Skeletal muscle satellite cell (primary cell): ENCODE results near the gene WNT6.
"Not testable (repeated sequence)": the region's sequence is repeated elsewhere in the genome, so short reads cannot be mapped to it uniquely, and the experiment has no call there.

ENCODE experiments used
- H3K27me3 ChIP-seq: 2 replicates; pipeline ENCODE4 v1.7.0; 2013; ENCODE audit warnings: low read length; ENCODE audit not compliant: control insufficient read depth, insufficient read depth
- H3K36me3 ChIP-seq: 2 replicates; pipeline ENCODE4 v1.7.0; 2013; ENCODE audit warnings: mild to moderate bottlenecking, control low read depth, low read length; ENCODE audit not compliant: insufficient read depth
- H3K4me1 ChIP-seq: 2 replicates; pipeline ENCODE4 v1.7.0; 2013; ENCODE audit warnings: low read length; ENCODE audit not compliant: control insufficient read depth, insufficient read depth
- H3K4me2 ChIP-seq: 2 replicates; pipeline ENCODE4 v1.7.0; 2013; ENCODE audit warnings: mild to moderate bottlenecking, low read length
- H3K4me3 ChIP-seq: 2 replicates; pipeline ENCODE4 v1.7.0; 2013; ENCODE audit warnings: low read length
- H3K9ac ChIP-seq: 2 replicates; pipeline ENCODE4 v1.7.0; 2013; ENCODE audit warnings: mild to moderate bottlenecking, low read depth, low read length, moderate library complexity
- H3K9me3 ChIP-seq: replicated peaks from 2 replicates; pipeline ENCODE4 v1.7.0; 2013; ENCODE audit warnings: mild to moderate bottlenecking, control low read depth, low read length

The WNT6 gene

GRCh38 chr2:218831378-218831990 lies 28.1 kb upstream of the WNT6 start, which contains the start of gene PRKAG3:
PRKAG3 (minus strand) TSS chr2:218831803.
- Histone ChIP-seq H3K4me1 (peaks cover 35% of the 10 kb centered on the region), H3K9ac (peak within 1 kb of the TSS; percentile 52), H3K27me3 (peaks cover 33% of the 10 kb centered on the region), H3K9me3 (no peaks in the 10 kb centered on the region), H3K4me2 (peak within 1 kb of the TSS; percentile 65), H3K36me3 (no peaks in the 10 kb centered on the region), H3K4me3 (peak within 1 kb of the TSS; percentile 33)

GRCh38 chr2:218832081-218832480 lies 27.5 kb upstream of the WNT6 start:
- peaks cover 33% of the 10 kb centered on the region for H3K27me3 ChIP-seq
- peak overlapping the region; percentile 52 for H3K9ac ChIP-seq
- H3K4me1 ChIP-seq, result peaks cover 35% of the 10 kb centered on the region
- H3K4me3 ChIP-seq, result peak overlapping the region; percentile 33
- no peaks in the 10 kb centered on the region for H3K36me3 ChIP-seq
- peak overlapping the region; percentile 65 for H3K4me2 ChIP-seq
- no peaks in the 10 kb centered on the region for H3K9me3 ChIP-seq

GRCh38 chr2:218832520-218832919 lies 27.1 kb upstream of the WNT6 start:
- Histone ChIP-seq H3K4me1 (peaks cover 35% of the 10 kb centered on the region), H3K4me3 (peak overlapping the region; percentile 33), H3K36me3 (no peaks in the 10 kb centered on the region), H3K9ac (peak overlapping the region; percentile 37), H3K4me2 (peak overlapping the region; percentile 65), H3K27me3 (peaks cover 33% of the 10 kb centered on the region), H3K9me3 (no peaks in the 10 kb centered on the region)

GRCh38 chr2:218833023-218833609 lies 26.5 kb upstream of the WNT6 start:
- Histone ChIP-seq H3K9me3 (no peaks in the 10 kb centered on the region), H3K9ac (peak overlapping the region; percentile 37), H3K27me3 (peaks cover 33% of the 10 kb centered on the region), H3K36me3 (no peaks in the 10 kb centered on the region), H3K4me1 (peaks cover 35% of the 10 kb centered on the region), H3K4me3 (no peak overlapping the region), H3K4me2 (peak overlapping the region; percentile 14)

- no peak overlapping the region for H3K4me2 ChIP-seq
- H3K4me1 ChIP-seq, result peaks cover 44% of the 10 kb centered on the region
- H3K4me3 ChIP-seq, result no peak overlapping the region
- no peaks in the 10 kb centered on the region for H3K36me3 ChIP-seq
- H3K27me3 ChIP-seq, result peaks cover 36% of the 10 kb centered on the region
- no peak overlapping the region for H3K9ac ChIP-seq
- H3K9me3 ChIP-seq, result no peaks in the 10 kb centered on the region
These were observed 24.9 kb upstream of the WNT6 start for GRCh38 chr2:218834685-218835084.

- peaks cover 18% of the 10 kb centered on the region for H3K27me3 ChIP-seq
- H3K4me1 ChIP-seq, result peaks cover 21% of the 10 kb centered on the region
- no peak overlapping the region for H3K4me3 ChIP-seq
- no peak overlapping the region for H3K9ac ChIP-seq
- H3K4me2 ChIP-seq, result no peak overlapping the region
- no peaks in the 10 kb centered on the region for H3K36me3 ChIP-seq
- no peaks in the 10 kb centered on the region for H3K9me3 ChIP-seq
These were observed 22.1 kb upstream of the WNT6 start for GRCh38 chr2:218837495-218837894.

- Histone ChIP-seq H3K9me3 (no peaks in the 10 kb centered on the region), H3K4me3 (no peak overlapping the region), H3K27me3 (peaks cover 5% of the 10 kb centered on the region)
These were observed 20.2 kb upstream of the WNT6 start for GRCh38 chr2:218839430-218839829.

GRCh38 chr2:218839888-218840287 lies 19.7 kb upstream of the WNT6 start:
- no peak overlapping the region for H3K4me2 ChIP-seq
- no peaks in the 10 kb centered on the region for H3K36me3 ChIP-seq
- peaks cover 5% of the 10 kb centered on the region for H3K27me3 ChIP-seq
- H3K9ac ChIP-seq, result no peak overlapping the region
- H3K4me3 ChIP-seq, result no peak overlapping the region
- H3K9me3 ChIP-seq, result no peaks in the 10 kb centered on the region
- peaks cover 11% of the 10 kb centered on the region for H3K4me1 ChIP-seq

More at GRCh38 chr2:218839430-218839829, 20.2 kb upstream of the WNT6 start:
- Histone ChIP-seq H3K4me1 (peaks cover 11% of the 10 kb centered on the region), H3K4me2 (no peak overlapping the region), H3K9ac (no peak overlapping the region), H3K36me3 (no peaks in the 10 kb centered on the region)

- not testable (repeated sequence) for H3K4me2 ChIP-seq, H3K9ac ChIP-seq, H3K9me3 ChIP-seq, H3K27me3 ChIP-seq, H3K4me3 ChIP-seq, H3K4me1 ChIP-seq, H3K36me3 ChIP-seq
These were observed 15.3 kb upstream of the WNT6 start for GRCh38 chr2:218844334-218844733.

- not testable (repeated sequence) for H3K4me3 ChIP-seq, H3K36me3 ChIP-seq, H3K4me1 ChIP-seq
These were observed 12.6 kb upstream of the WNT6 start for GRCh38 chr2:218846963-218847362.

GRCh38 chr2:218849721-218850120 lies 9.9 kb upstream of the WNT6 start:
- Histone ChIP-seq H3K9ac (no peak overlapping the region), H3K4me2 (no peak overlapping the region), H3K27me3 (peaks cover 22% of the 10 kb centered on the region), H3K4me1 (peaks cover 5% of the 10 kb centered on the region), H3K9me3 (no peaks in the 10 kb centered on the region), H3K4me3 (no peak overlapping the region), H3K36me3 (no peaks in the 10 kb centered on the region)

More at GRCh38 chr2:218846963-218847362, 12.6 kb upstream of the WNT6 start:
- not testable (repeated sequence) for H3K9ac ChIP-seq, H3K27me3 ChIP-seq, H3K9me3 ChIP-seq, H3K4me2 ChIP-seq

- H3K9ac ChIP-seq, result no peak overlapping the region
- H3K9me3 ChIP-seq, result no peaks in the 10 kb centered on the region
- no peak overlapping the region for H3K4me3 ChIP-seq
- no peaks in the 10 kb centered on the region for H3K36me3 ChIP-seq
- H3K4me1 ChIP-seq, result peaks cover 5% of the 10 kb centered on the region
- H3K27me3 ChIP-seq, result peaks cover 33% of the 10 kb centered on the region
- no peak overlapping the region for H3K4me2 ChIP-seq
These were observed 8.8 kb upstream of the WNT6 start for GRCh38 chr2:218850796-218851195.
